Hepatocyte (in vitro differentiated cells): ENCODE measurements around the gene NFKB2. TPM values are rescaled to one million over a fixed set of nuclear protein-coding genes. Genes with fewer than 3 reads are reported as not detected.

Source experiments
- DNase-seq: peaks from one replicate; pipeline ENCODE4 v3.0.0-alpha.2; 2016; ENCODE audit warnings: low spot score
- H2AFZ ChIP-seq: fragments of 200-600 bp; sonication (generic); 2 replicates; pipeline ENCODE4 v1.6.0; 2016; ENCODE audit warnings: antibody characterized with exemption, mild to moderate bottlenecking
- H3K27ac ChIP-seq: fragments of 200-600 bp; sonication (generic); 2 replicates; pipeline ENCODE4 v1.5.1; 2016; ENCODE audit warnings: mild to moderate bottlenecking
- H3K27me3 ChIP-seq: fragments of 200-600 bp; sonication (generic); 2 replicates; pipeline ENCODE4 v1.6.1; 2016
- H3K36me3 ChIP-seq: fragments of 200-600 bp; sonication (generic); replicated peaks from 2 replicates; pipeline ENCODE4 v1.5.1; 2016; ENCODE audit warnings: low read depth; ENCODE audit not compliant: insufficient read depth
- H3K4me1 ChIP-seq: fragments of 200-600 bp; sonication (generic); 2 replicates; pipeline ENCODE4 v1.5.1; 2016; ENCODE audit warnings: mild to moderate bottlenecking, moderate library complexity; ENCODE audit not compliant: insufficient read depth
- H3K4me2 ChIP-seq: fragments of 200-600 bp; sonication (generic); 2 replicates; pipeline ENCODE4 v1.6.0; 2016
- H3K4me3 ChIP-seq: fragments of 200-600 bp; sonication (generic); 2 replicates; pipeline ENCODE4 v1.5.1; 2016; ENCODE audit warnings: mild to moderate bottlenecking
- H3K79me2 ChIP-seq: fragments of 200-600 bp; sonication (generic); 2 replicates; pipeline ENCODE4 v1.6.0; 2017; ENCODE audit warnings: mild to moderate bottlenecking
- H3K9me2 ChIP-seq: fragments of 200-600 bp; sonication (generic); replicated peaks from 2 replicates; pipeline ENCODE4 v1.6.0; 2017; ENCODE audit warnings: mild to moderate bottlenecking; ENCODE audit not compliant: insufficient read depth
- H3K9me3 ChIP-seq: fragments of 200-600 bp; sonication (generic); 2 replicates; pipeline ENCODE4 v1.5.1; 2016; ENCODE audit warnings: low read depth, mild to moderate bottlenecking
- H4K20me1 ChIP-seq: fragments of 200-600 bp; sonication (generic); 2 replicates; pipeline ENCODE4 v1.6.0; 2016; ENCODE audit warnings: mild to moderate bottlenecking; ENCODE audit not compliant: insufficient read depth, poor library complexity, severe bottlenecking
- EZH2 ChIP-seq: fragments of 200-600 bp; sonication (generic); IDR thresholded peaks from 2 replicates; pipeline ENCODE4 v1.6.1; 2016; ENCODE audit warnings: antibody characterized with exemption, mild to moderate bottlenecking, borderline replicate concordance
- EZH2phosphoT487 ChIP-seq: fragments of 200-600 bp; sonication (generic); IDR thresholded peaks from one replicate; pipeline ENCODE4 v1.6.1; 2018; ENCODE audit warnings: antibody characterized with exemption, mild to moderate bottlenecking, low read depth, moderate library complexity; ENCODE audit not compliant: unreplicated experiment, severe bottlenecking
- WGBS: methylation state at CpG from one replicate; pipeline ENCODE4 v1.1.6; 2016; ENCODE audit warnings: low lambda C conversion rate; ENCODE audit errors: missing lambda C conversion rate; 5-methylcytosine and 5-hydroxymethylcytosine counted together
- polyA plus RNA-seq: library from polyadenylated mRNA; unstranded; fragments of >200 nt; fragmentation: Nextera tagmentation; extraction: Ambion mirVana; gene quantifications from 2 replicates; pipeline ENCODE4 v1.2.1, GENCODE V29; 2016
- total RNA-seq: library from RNA; depleted of rRNA; stranded (reverse); fragments of >200 nt; gene quantifications from 2 replicates; pipeline ENCODE4 v1.2.3, GENCODE V29; 2014
- TF ChIP-seq, protein P1 (sequence below): fragments of 200-600 bp; sonication (generic); IDR thresholded peaks from 2 replicates; pipeline ENCODE4 v1.5.1; 2016; ENCODE audit warnings: antibody characterized with exemption, mild to moderate bottlenecking; ENCODE audit not compliant: poor library complexity

Gene NFKB2
- total and polyA plus RNA-seq, 2 experiments from 2014 or later: 23.2 to 27.4 TPM

DNA sequence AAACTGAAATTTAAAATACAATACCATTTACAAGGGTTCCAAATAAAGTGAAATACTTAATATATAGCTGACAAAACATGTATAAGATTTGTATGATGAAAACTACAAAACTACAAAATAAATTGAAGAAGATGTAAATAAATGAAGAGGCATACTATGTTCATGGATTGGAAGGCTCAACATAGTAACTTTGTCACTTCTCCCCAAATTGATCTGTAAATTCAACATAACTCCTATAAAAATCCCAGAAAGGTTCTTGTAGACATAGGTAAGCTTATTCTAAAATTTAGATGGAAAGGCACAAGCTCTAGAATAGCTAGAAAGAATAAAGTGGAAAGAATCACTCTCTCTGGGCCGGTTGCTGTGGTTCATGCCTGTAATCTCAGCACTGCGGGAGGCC lies 24.2 kb upstream of the NFKB2 start:
- H3K36me3 ChIP-seq: no peaks in the 10 kb centered on the region
- 97% methylated on average over 2 of the region's 2 CpGs for WGBS
- H3K4me3 ChIP-seq: no peak overlapping the region
- H2AFZ ChIP-seq: no peak overlapping the region
- H4K20me1 ChIP-seq: no peaks in the 10 kb centered on the region
- H3K9me3 ChIP-seq: no peaks in the 10 kb centered on the region
- H3K4me2 ChIP-seq: no peak overlapping the region
- H3K27me3 ChIP-seq: no peaks in the 10 kb centered on the region
- H3K27ac ChIP-seq: no peak overlapping the region
- no peaks in the 10 kb centered on the region for H3K4me1 ChIP-seq
- H3K9me2 ChIP-seq: no peaks in the 10 kb centered on the region
- no peaks in the 10 kb centered on the region for H3K79me2 ChIP-seq
- no peak for DNase-seq
- TF ChIP-seq EZH2phosphoT487 (no peak), EZH2 (no peak)
- TF ChIP-seq, protein P1, sequence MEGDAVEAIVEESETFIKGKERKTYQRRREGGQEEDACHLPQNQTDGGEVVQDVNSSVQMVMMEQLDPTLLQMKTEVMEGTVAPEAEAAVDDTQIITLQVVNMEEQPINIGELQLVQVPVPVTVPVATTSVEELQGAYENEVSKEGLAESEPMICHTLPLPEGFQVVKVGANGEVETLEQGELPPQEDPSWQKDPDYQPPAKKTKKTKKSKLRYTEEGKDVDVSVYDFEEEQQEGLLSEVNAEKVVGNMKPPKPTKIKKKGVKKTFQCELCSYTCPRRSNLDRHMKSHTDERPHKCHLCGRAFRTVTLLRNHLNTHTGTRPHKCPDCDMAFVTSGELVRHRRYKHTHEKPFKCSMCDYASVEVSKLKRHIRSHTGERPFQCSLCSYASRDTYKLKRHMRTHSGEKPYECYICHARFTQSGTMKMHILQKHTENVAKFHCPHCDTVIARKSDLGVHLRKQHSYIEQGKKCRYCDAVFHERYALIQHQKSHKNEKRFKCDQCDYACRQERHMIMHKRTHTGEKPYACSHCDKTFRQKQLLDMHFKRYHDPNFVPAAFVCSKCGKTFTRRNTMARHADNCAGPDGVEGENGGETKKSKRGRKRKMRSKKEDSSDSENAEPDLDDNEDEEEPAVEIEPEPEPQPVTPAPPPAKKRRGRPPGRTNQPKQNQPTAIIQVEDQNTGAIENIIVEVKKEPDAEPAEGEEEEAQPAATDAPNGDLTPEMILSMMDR: no peak

DNA sequence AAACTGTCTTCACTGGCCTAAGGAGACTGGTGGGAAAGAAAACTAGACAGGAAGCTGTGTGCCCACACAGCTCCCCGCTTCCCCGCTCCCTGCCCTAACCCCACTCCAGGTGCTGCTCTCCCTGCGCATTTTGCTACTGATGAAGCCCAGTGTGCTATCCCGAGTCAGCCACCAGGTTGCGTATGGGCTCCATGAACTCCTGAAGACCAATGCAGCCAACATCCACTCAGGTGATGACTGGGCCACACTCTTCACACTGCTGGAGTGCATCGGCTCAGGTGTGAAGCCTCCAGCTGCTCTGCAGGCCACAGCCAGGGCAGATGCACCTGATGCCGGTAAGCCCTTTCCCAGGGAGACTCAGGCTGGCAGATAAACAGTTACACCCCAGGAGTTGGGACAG lies 20.3 kb upstream of the NFKB2 start:
- TF ChIP-seq, protein P1: no peak
- TF ChIP-seq EZH2phosphoT487 (no peak), EZH2 (no peak)
- no peak for DNase-seq
- no peaks in the 10 kb centered on the region for H4K20me1 ChIP-seq
- H3K4me2 ChIP-seq: no peak overlapping the region
- no peaks in the 10 kb centered on the region for H3K4me1 ChIP-seq
- H2AFZ ChIP-seq: no peak overlapping the region
- no peaks in the 10 kb centered on the region for H3K9me3 ChIP-seq
- H3K36me3 ChIP-seq: no peaks in the 10 kb centered on the region
- no peaks in the 10 kb centered on the region for H3K9me2 ChIP-seq
- H3K4me3 ChIP-seq: no peak overlapping the region
- H3K27ac ChIP-seq: no peak overlapping the region
- H3K79me2 ChIP-seq: no peaks in the 10 kb centered on the region
- WGBS: 87% methylated on average over 7 of the region's 7 CpGs
- H3K27me3 ChIP-seq: no peaks in the 10 kb centered on the region

DNA sequence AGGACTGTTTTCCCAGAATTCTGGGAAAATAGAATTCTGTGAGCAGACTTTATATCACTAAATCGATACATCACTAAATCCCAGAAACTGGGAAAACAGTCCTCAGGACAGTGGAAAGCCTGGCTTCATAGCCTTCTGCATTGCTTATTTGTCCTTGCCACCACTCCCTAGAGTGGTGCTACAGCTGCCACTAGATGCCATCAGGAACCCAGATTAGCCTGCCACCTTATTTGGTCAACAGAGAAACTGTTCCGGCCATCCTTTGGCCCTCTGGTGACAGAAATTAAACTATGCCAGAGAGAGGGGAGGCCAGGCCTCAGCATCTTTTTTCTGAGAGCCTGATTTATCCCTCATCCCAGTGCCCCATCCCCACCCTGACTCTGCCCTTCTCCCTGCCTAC lies 19.6 kb upstream of the NFKB2 start:
- Histone ChIP-seq H3K36me3 (no peaks in the 10 kb centered on the region), H4K20me1 (no peaks in the 10 kb centered on the region), H3K27me3 (no peaks in the 10 kb centered on the region), H3K9me2 (no peaks in the 10 kb centered on the region), H3K4me3 (no peak overlapping the region), H3K27ac (no peak overlapping the region), H2AFZ (no peak overlapping the region), H3K9me3 (no peaks in the 10 kb centered on the region), H3K4me2 (no peak overlapping the region), H3K79me2 (no peaks in the 10 kb centered on the region), H3K4me1 (no peaks in the 10 kb centered on the region)
- WGBS: 96% methylated on average over 2 of the region's 2 CpGs
- DNase-seq: no peak
- TF ChIP-seq EZH2 (no peak), EZH2phosphoT487 (no peak)
- TF ChIP-seq, protein P1: no peak

DNA sequence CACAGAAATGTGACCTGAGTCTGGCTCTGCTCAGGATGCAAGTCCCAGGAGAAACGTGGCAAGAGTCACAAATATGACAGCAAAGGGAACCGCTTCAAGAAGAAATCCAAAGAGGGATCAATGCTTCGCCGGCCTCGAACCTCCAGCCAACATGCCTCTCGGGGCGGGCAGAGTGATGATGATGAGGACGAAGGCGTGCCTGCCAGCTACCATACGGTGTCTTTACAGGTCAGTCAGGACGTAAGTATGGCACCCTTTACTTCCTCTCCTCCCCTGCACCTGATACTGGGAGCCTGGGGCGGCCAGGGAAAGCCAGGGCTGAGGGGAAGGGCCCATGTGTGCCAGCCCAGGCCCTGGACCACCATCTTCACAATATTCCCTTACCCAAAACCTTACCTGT lies 18.6 kb upstream of the NFKB2 start:
- Histone ChIP-seq H3K4me1 (no peaks in the 10 kb centered on the region), H3K4me2 (no peak overlapping the region), H3K36me3 (no peaks in the 10 kb centered on the region), H3K27me3 (no peaks in the 10 kb centered on the region), H4K20me1 (no peaks in the 10 kb centered on the region), H3K9me2 (no peaks in the 10 kb centered on the region), H2AFZ (no peak overlapping the region), H3K27ac (no peak overlapping the region), H3K4me3 (no peak overlapping the region), H3K9me3 (no peaks in the 10 kb centered on the region), H3K79me2 (no peaks in the 10 kb centered on the region)
- WGBS: 96% methylated on average over 12 of the region's 12 CpGs
- no peak for TF ChIP-seq EZH2phosphoT487
- TF ChIP-seq, protein P1: no peak
- no peak for TF ChIP-seq EZH2
- no peak for DNase-seq
